Measurements from ENCODE around the gene AKAP13. TPM values are rescaled to one million over a fixed set of nuclear protein-coding genes. Genes with fewer than 3 reads are reported as not detected.
"Not testable (repeated sequence)": the region's sequence is repeated elsewhere in the genome, so short reads cannot be mapped to it uniquely, and the experiment has no call there.

AKAP13 gene
- total RNA-seq, 2 experiments from 2014 or later: 282 to 304 TPM

DNA sequence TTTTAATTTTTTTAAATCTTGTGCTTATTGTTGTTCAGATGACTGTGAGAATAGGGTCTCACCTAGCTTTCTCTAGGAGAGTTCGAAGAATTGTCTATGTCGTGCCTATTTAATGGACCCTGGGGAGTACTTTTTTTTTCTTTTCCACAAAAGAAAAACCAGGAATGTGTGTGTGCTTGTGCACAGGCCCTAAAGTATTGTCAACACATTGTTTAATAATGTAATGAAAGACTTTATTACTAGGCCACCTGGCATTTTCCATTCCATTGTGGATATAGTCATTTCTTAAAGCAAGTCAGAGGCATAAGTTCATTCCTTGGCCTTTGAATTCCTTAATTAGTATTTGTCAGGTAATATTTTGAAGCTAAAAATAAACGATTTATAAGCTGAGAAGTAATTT lies 278.4 kb downstream of the AKAP13 start:
- Histone ChIP-seq H3K9me3 (ENCODE audit: control insufficient read depth in 1 of 2, insufficient read depth in 1 of 2, low read length in 2 of 2) (no peaks in the 10 kb centered on the region), H3K4me1 (ENCODE audit: insufficient read depth, low read length) (no peaks in the 10 kb centered on the region), H3K4me3 (ENCODE audit: low read length) (no peak overlapping the region), H3K27ac (ENCODE audit: low read depth in 1 of 2, low read length in 2 of 2) (no peak overlapping the region), H3K27me3 (ENCODE audit: control insufficient read depth in 1 of 2, insufficient read depth in 2 of 2, low read length in 2 of 2) (no peaks in the 10 kb centered on the region), H3K36me3 (ENCODE audit: insufficient read depth, low read length) (peaks cover 82% of the 10 kb centered on the region)
- no peak for ATAC-seq (ENCODE audit: poor library complexity)
- intact Hi-C loops (cut with DNase I, micrococcal nuclease): loop anchor here in 1 of 2 experiments (5.0 kb wide), 1 partner anchor 33 kb away; no protein-coding TSS in a partner anchor
- Mint-ChIP-seq H3K27me3 (no peaks in the 10 kb centered on the region), H3K4me1 (ENCODE audit: low read depth) (no peaks in the 10 kb centered on the region), H3K9me3 (no peaks in the 10 kb centered on the region), H3K4me3 (no peak overlapping the region), H3K36me3 (ENCODE audit: low read depth) (peaks cover 86% of the 10 kb centered on the region), H3K27ac (no peak overlapping the region)
- TF ChIP-seq, protein P1, sequence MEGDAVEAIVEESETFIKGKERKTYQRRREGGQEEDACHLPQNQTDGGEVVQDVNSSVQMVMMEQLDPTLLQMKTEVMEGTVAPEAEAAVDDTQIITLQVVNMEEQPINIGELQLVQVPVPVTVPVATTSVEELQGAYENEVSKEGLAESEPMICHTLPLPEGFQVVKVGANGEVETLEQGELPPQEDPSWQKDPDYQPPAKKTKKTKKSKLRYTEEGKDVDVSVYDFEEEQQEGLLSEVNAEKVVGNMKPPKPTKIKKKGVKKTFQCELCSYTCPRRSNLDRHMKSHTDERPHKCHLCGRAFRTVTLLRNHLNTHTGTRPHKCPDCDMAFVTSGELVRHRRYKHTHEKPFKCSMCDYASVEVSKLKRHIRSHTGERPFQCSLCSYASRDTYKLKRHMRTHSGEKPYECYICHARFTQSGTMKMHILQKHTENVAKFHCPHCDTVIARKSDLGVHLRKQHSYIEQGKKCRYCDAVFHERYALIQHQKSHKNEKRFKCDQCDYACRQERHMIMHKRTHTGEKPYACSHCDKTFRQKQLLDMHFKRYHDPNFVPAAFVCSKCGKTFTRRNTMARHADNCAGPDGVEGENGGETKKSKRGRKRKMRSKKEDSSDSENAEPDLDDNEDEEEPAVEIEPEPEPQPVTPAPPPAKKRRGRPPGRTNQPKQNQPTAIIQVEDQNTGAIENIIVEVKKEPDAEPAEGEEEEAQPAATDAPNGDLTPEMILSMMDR (IDR thresholded peaks at IDR 0.05): no peak
- ChIA-PET POLR2A (interaction anchor here (0.7 to 1.3 kb wide), 2 partner anchors 10 to 18 kb away, joined by 3 to 4 read pairs; no protein-coding TSS in a partner anchor), CTCF (no interaction called here)
- DNase-seq: no peak

DNA sequence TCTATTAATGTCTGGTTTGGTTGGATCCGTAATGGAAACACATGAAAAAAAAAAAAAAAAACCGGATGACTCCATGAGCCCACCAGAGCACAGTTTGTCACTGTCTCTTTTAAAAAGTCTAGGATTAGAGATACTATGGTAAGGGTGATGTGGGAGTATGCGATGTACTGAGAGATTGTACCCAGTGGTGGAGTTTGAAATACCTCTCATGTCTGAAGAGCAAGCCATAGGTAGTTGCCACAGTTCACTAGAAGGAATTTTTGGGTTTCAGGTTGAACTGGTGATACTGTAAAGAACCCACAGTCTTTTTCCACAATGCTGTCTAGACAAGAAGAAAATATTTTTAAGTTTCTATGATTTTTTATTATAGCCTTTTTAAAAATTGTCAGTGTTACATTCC lies 281.5 kb downstream of the AKAP13 start:
- Mint-ChIP-seq H3K27ac (no peak overlapping the region), H3K4me3 (no peak overlapping the region), H3K4me1 (ENCODE audit: low read depth) (peaks cover 5% of the 10 kb centered on the region), H3K27me3 (no peaks in the 10 kb centered on the region), H3K9me3 (no peaks in the 10 kb centered on the region), H3K36me3 (ENCODE audit: low read depth) (peaks cover 88% of the 10 kb centered on the region)
- CTCF ChIA-PET: interaction anchor here (0.5 kb wide), 1 partner anchor 40 kb away, joined by 3 read pairs; no protein-coding TSS in a partner anchor
- Histone ChIP-seq H3K9me3 (ENCODE audit: control insufficient read depth in 1 of 2, insufficient read depth in 1 of 2, low read length in 2 of 2) (no peaks in the 10 kb centered on the region), H3K27me3 (ENCODE audit: control insufficient read depth in 1 of 2, insufficient read depth in 2 of 2, low read length in 2 of 2) (no peaks in the 10 kb centered on the region), H3K4me1 (ENCODE audit: insufficient read depth, low read length) (peaks cover 3% of the 10 kb centered on the region), H3K4me3 (ENCODE audit: low read length) (no peak overlapping the region), H3K36me3 (ENCODE audit: insufficient read depth, low read length) (peaks cover 78% of the 10 kb centered on the region), H3K27ac (ENCODE audit: low read depth in 1 of 2, low read length in 2 of 2) (no peak overlapping the region)
- TF ChIP-seq, protein P1 (IDR thresholded peaks at IDR 0.05): no peak
- intact Hi-C loops (cut with DNase I, micrococcal nuclease): loop anchor here in 1 of 2 experiments (5.0 kb wide), 1 partner anchor 45 kb away; no protein-coding TSS in a partner anchor
- DNase-seq: no peak
- ATAC-seq (ENCODE audit: poor library complexity): no peak
- POLR2A ChIA-PET: no interaction called here

DNA sequence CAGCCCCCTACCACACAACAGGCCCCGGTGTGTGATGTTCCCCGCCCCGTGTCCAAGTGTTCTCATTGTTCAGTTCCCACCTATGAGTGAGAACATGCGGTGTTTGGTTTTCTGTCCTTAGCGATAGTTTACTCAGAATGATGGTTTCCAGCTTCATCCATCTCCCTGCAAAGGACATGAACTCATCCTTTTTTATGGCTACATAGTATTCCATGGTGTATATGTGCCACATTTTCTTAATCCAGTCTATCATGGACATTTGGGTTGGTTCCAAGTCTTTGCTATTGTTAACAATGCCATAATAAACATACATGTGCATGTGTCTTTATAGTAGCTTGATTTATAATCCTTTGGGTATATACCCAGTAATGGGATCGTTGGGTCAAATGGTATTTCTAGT lies 285.3 kb downstream of the AKAP13 start:
- H3K4me3 Mint-ChIP-seq; H3K4me1 ChIP-seq (ENCODE audit: insufficient read depth, low read length); POLR2A ChIA-PET; H3K9me3 ChIP-seq (ENCODE audit: control insufficient read depth in 1 of 2, insufficient read depth in 1 of 2, low read length in 2 of 2); H3K4me3 ChIP-seq (ENCODE audit: low read length); H3K27me3 ChIP-seq (ENCODE audit: control insufficient read depth in 1 of 2, insufficient read depth in 2 of 2, low read length in 2 of 2); CTCF ChIA-PET; DNase-seq; H3K9me3 Mint-ChIP-seq; H3K27ac ChIP-seq (ENCODE audit: low read depth in 1 of 2, low read length in 2 of 2); ATAC-seq (ENCODE audit: poor library complexity); H3K27me3 Mint-ChIP-seq: not testable (repeated sequence)
- H3K36me3 ChIP-seq (ENCODE audit: insufficient read depth, low read length): peaks cover 62% of the 10 kb centered on the region
- Mint-ChIP-seq H3K36me3 (ENCODE audit: low read depth) (peaks cover 87% of the 10 kb centered on the region), H3K4me1 (ENCODE audit: low read depth) (peaks cover 22% of the 10 kb centered on the region), H3K27ac (peak overlapping the region; percentile 84)
- intact Hi-C loops (cut with DNase I, micrococcal nuclease): loop anchor here in 1 of 2 experiments (5.0 kb wide), 2 partner anchors 48 to 333 kb away; no protein-coding TSS in a partner anchor
